TTC549 (cell line): ENCODE data around the gene TRIM8.
"Not testable (repeated sequence)": the region's sequence is repeated elsewhere in the genome, so short reads cannot be mapped to it uniquely, and the experiment has no call there.

ENCODE experiments used
- FAIRE-seq: peaks from 2 replicates; lab custom pipeline; 2012; peaks lifted over from hg19 to GRCh38; lab: Jason Lieb, UNC

TRIM8 gene

GRCh38 chr10:102670871-102671434 lies 26.7 kb downstream of the TRIM8 start:
- FAIRE-seq, result no peak

DNA sequence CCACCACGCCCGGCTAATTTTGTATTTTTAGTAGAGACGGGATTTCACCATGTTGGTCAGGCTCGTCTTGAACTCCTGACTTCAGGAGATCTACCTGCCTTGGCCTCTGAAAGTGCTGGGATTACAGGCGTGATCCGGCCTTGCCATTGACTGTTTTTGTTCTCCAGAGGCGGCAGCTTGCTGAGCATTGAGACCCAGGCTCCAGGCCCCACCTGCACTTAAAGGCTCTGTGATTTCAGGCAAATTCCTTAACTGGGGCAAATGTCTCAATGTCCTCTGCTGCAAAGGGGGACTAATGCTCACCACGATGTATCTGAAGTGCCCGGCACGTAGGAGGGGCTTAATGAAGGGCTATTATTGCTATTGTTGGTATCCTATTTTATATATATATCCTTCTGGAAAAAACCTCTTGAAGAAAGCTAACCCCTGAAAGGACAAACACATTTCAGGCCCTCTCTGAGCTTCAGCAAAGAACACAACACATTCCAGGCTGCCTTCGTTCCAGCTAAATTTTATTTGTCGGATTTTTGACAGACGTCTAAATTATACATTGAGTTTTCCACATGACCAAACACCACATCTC lies 29.0 kb downstream of the TRIM8 start:
- FAIRE-seq, result no peak

GRCh38 chr10:102673819-102674511 lies 29.7 kb downstream of the TRIM8 start:
- peak; percentile 5 for FAIRE-seq

GRCh38 chr10:102674566-102674965 lies 30.3 kb downstream of the TRIM8 start:
- FAIRE-seq, result no peak

GRCh38 chr10:102675011-102675665 lies 30.9 kb downstream of the TRIM8 start:
- FAIRE-seq, result no peak

GRCh38 chr10:102675666-102676533 lies 31.6 kb downstream of the TRIM8 start:
- peak; percentile 91 for FAIRE-seq

GRCh38 chr10:102676534-102677315 lies 32.4 kb downstream of the TRIM8 start:
- peak; percentile 52 for FAIRE-seq

- no peak for FAIRE-seq
Measured at GRCh38 chr10:102677331-102678067, 33.2 kb downstream of the TRIM8 start.

GRCh38 chr10:102678068-102678400 lies 33.8 kb downstream of the TRIM8 start:
- no peak for FAIRE-seq

DNA sequence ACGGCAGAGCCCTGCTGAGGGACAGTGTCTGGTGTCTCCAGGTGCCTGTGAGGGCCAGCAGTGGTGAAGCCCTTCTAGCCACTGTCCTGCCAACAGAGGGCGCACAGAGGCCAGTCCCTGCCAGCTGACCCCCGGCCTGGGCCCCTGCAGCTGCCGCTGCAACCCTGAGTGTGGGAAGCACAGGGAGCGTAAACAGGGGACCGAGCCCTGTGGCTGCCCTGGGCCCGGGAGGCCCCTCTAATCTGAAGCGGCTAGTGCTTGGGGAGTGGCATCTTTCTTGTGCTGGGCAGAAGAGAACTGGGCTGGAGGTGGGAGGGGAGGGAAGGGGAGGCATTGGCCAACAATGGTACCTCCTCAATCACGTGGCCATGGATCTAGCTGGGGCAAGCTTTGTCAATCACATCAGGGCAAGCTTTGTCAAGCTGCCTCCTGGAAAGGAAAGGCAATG lies 34.6 kb downstream of the TRIM8 start:
- FAIRE-seq, result peak; percentile 52

DNA sequence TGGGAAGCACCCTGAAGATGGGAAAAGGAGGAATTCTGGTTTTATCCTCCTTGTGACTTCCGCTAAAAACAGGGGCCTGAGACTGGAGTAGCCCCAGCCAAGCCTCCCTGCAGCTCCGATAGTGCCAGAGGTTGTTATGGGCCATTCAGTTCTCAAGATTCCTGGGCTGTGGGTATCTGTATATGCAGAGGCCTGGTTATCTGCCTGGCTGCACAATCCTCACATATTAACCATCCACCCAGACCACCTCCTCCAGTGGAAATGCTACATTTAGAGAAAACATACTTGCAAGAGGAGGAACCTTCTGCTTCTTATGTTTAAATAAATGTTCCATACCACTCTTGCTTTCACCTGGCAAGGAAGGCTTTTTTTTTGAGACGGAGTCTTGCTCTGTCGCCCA lies 35.3 kb downstream of the TRIM8 start:
- no peak for FAIRE-seq

- FAIRE-seq, result no peak
Measured at GRCh38 chr10:102681696-102682095, 37.4 kb downstream of the TRIM8 start.

DNA sequence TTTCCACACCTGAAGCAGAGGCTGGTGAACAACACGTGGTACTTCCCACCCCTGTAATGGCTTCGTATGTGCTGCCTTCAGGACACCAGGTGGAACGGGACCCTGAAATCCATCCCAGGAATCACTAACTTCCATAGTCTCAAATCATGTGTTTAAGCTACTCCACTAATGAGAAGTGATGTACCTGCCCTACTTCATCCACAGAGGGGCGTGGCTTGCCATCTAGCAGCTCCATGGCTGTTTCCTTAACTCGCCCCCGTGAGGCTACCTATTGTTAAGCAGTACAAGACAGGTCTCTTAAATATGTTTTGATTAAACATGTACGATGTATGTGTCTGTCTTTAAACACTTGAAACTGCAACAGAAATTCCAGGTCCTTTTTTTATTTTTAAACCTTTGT lies 38.1 kb downstream of the TRIM8 start:
- FAIRE-seq, result no peak

DNA sequence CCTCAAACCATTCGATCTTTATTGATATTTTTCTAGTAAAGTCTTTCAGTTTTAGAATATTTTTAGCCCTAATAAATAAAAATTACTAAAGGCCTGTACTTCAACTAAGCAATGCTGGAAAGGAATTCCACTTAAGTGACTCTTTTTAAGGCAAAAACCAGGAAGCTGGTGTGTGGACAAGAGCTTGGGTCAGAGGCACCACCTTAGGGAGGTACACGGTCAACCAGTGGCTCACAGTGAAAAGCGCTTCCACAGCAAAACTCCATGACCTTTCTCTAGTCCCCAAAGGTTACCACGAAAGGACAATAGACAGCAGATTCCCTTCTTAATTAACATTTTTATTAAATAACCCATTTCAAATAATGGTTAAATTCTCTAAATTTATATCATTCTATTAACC lies 38.7 kb downstream of the TRIM8 start:
- FAIRE-seq, result no peak

DNA sequence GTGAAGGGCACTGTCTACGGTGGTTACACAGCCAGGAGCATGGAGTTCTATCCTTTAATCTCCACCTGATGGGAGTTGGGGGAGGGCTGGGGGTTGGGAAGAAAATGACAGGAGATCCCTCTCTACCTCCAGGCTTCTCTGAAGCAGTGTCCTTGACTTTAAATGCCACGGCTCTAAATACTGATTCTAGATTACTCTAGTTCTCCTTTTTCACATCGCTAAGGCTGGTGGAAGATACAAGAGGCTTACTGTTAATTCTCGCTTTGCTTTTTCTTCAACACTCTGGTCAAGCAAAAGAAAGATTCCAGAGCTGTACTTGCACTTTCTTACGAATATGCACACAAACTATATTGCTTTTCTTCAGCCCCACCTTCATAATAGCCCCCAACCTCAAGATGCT lies 39.5 kb downstream of the TRIM8 start:
- FAIRE-seq, result no peak

DNA sequence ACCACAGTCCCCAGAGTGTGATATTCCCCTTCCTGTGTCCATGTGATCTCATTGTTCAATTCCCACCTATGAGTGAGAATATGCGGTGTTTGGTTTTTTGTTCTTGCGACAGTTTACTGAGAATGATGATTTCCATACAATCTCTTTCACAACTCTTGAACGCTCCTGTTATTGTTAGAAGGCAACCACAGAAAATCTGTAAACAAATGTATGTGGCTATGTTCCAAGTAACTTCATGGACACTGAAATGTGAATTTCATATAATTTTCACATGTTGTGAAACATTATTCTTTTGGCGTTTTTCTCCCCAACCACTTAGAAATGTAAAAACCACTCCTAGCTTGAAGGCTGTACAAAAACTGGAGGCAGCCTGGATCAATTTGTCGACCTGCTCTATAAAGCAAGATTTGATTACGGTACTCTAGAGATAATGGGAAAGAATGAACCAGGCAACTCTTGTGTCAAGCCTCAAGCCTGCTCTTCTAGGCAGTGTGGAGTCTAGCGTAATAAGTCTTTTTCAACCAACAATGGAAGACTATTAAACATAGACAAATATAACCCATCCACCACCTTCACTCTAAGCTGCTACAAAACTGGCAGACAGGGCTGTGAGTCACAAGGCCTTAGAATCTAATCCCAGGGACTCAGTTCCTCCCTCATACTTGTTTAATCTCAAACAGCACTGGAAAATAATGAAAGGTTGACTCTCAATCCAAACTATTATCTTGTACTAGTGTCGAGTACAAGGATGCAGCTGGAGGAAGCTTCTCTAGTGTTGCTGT lies 47.2 kb downstream of the TRIM8 start:
- no peak for FAIRE-seq

GRCh38 chr10:102695401-102695800 lies 51.1 kb downstream of the TRIM8 start:
- FAIRE-seq, result not testable (repeated sequence)

- FAIRE-seq, result no peak
Measured at GRCh38 chr10:102696736-102697135, 52.5 kb downstream of the TRIM8 start.

- FAIRE-seq, result no peak
Measured at GRCh38 chr10:102698894-102699293, 54.6 kb downstream of the TRIM8 start.

DNA sequence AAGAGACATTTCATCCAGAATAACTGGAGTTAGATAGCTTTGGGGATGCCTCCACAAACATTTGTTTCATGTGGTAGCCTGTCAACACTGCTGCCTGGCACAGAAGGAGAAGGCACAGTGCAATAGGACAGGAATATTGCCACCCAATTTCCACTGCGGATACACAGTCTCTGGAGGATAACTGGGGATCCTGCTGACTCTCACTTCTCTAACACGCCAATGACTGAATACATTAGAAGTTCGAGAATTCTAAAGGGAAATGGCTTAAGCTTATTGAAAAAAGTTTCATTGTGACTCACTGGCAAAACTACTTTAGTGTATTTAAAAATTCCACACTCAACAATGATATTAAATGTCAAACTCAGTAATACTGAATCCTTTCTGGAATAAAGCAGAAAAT lies 57.0 kb downstream of the TRIM8 start:
- no peak for FAIRE-seq
